ENCODE results near the gene LRP10. TPM values are rescaled to one million over a fixed set of nuclear protein-coding genes. Genes with fewer than 3 reads are reported as not detected.

Gene LRP10
- total and polyA plus RNA-seq, 2 of the 4 experiments (the other 2 are of a cell fraction) = 25.1 to 118 TPM

DNA sequence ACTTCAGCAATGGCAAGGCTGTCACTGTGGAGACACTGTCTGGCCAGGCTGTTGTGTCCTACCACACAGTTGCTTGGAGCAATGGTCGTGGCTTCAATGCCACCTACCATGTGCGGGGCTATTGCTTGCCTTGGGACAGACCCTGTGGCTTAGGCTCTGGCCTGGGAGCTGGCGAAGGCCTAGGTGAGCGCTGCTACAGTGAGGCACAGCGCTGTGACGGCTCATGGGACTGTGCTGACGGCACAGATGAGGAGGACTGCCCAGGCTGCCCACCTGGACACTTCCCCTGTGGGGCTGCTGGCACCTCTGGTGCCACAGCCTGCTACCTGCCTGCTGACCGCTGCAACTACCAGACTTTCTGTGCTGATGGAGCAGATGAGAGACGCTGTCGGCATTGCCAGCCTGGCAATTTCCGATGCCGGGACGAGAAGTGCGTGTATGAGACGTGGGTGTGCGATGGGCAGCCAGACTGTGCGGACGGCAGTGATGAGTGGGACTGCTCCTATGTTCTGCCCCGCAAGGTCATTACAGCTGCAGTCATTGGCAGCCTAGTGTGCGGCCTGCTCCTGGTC, 4.3 kb downstream of the LRP10 start:
- Histone ChIP-seq H3K9ac (ENCODE audit: low read depth, low read length) (no peak overlapping the region), H2AK5ac (ENCODE audit: low read depth, low read length) (no peak overlapping the region), H2AFZ (replicated peaks; ENCODE audit: low read length, poor library complexity) (no peak overlapping the region), H3K9me1 (ENCODE audit: insufficient read depth, low read length) (0 out of 2 replicates have a peak, but pooled peaks cover 3% of the 10 kb centered on the region), H2BK120ac (ENCODE audit: low read depth, low read length) (no peak overlapping the region), H3K23ac (ENCODE audit: low read depth, low read length) (no peak overlapping the region), H3K4ac (ENCODE audit: low read depth, low read length) (no peak overlapping the region), H3K79me1 (ENCODE audit: low read depth in 1 of 2, low read length in 2 of 2) (peaks cover 20 to 32% of the 10 kb centered on the region in 2 experiments; a peak in 3 of 4 replicates), H3K9me3 (ENCODE audit: control insufficient read depth, insufficient read depth, low read length) (no peaks in the 10 kb centered on the region), H3K4me2 (ENCODE audit: low read depth, low read length) (no peak overlapping the region), H4K91ac (ENCODE audit: insufficient read depth, low read depth, low read length) (no peak overlapping the region), H3K27ac (ENCODE audit: insufficient read depth, low read length) (no peak overlapping the region), H4K20me1 (ENCODE audit: insufficient read depth, low read length) (peaks cover 9% of the 10 kb centered on the region), H2AK9ac (replicated peaks; ENCODE audit: low read depth, low read length, poor library complexity) (no peak overlapping the region), H2BK20ac (ENCODE audit: low read depth, low read length) (no peak overlapping the region), H4K8ac (ENCODE audit: low read depth in 2 of 2, low read length in 2 of 2) (no peak overlapping the region), H3K56ac (ENCODE audit: extremely low read depth, insufficient read depth, low read length) (no peak overlapping the region), H3K14ac (replicated peaks; ENCODE audit: low read depth, low read length) (no peak overlapping the region), H3K27me3 (ENCODE audit: control insufficient read depth, insufficient read depth, low read length) (no peaks in the 10 kb centered on the region), H2BK5ac (ENCODE audit: low read depth, low read length, poor library complexity, severe bottlenecking) (no peak overlapping the region), H3K36me3 (ENCODE audit: control insufficient read depth, insufficient read depth, low read length) (peaks cover 52% of the 10 kb centered on the region), H3K4me3 (ENCODE audit: insufficient read depth, low read depth, low read length) (no peak overlapping the region), H3K4me1 (ENCODE audit: control insufficient read depth, insufficient read depth, low read length) (peaks cover 3% of the 10 kb centered on the region; the same call in 1 of the 2 replicates), H3K18ac (ENCODE audit: low read depth, low read length) (no peak overlapping the region), H4K5ac (ENCODE audit: low read depth, low read length) (no peak overlapping the region), H2BK15ac (ENCODE audit: low read depth, low read length) (no peak overlapping the region)
- CTCF ChIA-PET = no interaction called here
- WGBS, 2 experiments (ENCODE audit: extremely low coverage in 2 of 2, insufficient read length in 1 of 2) = 94% methylated on average over 20 of the region's 20 CpGs; no CpG with 5 or more reads in 1 of the 2 experiments
- in situ Hi-C loops (cut with MboI; ENCODE audit: low sequenced_read_pairs) = no loop called here
- intact Hi-C loops (cut with micrococcal nuclease) = no loop called here
- ATAC-seq (ENCODE audit: low read depth) (no peak), DNase-seq (no peak)
- dilution Hi-C loops (cut with HindIII; ENCODE audit: low sequenced_read_pairs, unreplicated experiment) = no loop called here
- POLR2A ChIA-PET (ENCODE audit: unreplicated experiment) = interaction anchor here (0.6 kb wide), 1 partner anchor 15 kb away, joined by 6 read pairs; no protein-coding TSS in a partner anchor
- TF ChIP-seq SMC3 (IDR thresholded peaks at IDR 0.05; ENCODE audit: low read depth, low read length) (no peak), RCOR1 (IDR thresholded peaks at IDR 0.05; ENCODE audit: insufficient replicate concordance, low read length) (no peak), POLR2A (IDR thresholded peaks at IDR 0.05; ENCODE audit: low read depth, low read length) (no peak), NFE2L2 (IDR thresholded peaks at IDR 0.05; ENCODE audit: low read depth, low read length) (no peak), MAFK (IDR thresholded peaks at IDR 0.05; ENCODE audit: low read depth, low read length) (no peak), RFX5 (IDR thresholded peaks at IDR 0.05; ENCODE audit: low read depth, low read length) (no peak)
- BruUV-seq (replicated peaks) = no TSS peak
